ENCODE measurements around the gene MAGEA9B. TPM values are rescaled to one million over a fixed set of nuclear protein-coding genes. Genes with fewer than 3 reads are reported as not detected.
"Not testable (repeated sequence)": the region's sequence is repeated elsewhere in the genome, so short reads cannot be mapped to it uniquely, and the experiment has no call there.

MAGEA9B gene
- total RNA-seq, 1 experiment from 2014 or later: not detected

GRCh38 chrX:149547782-149548181 is 39.5 kb downstream of the MAGEA9B start:
- CTCF ChIA-PET; BruUV-seq (replicated peaks); H3K4me3 Mint-ChIP-seq (ENCODE audit: unreplicated experiment); H3K4me1 Mint-ChIP-seq (ENCODE audit: low read depth, unreplicated experiment); H3K4me3 ChIP-seq (ENCODE audit: low read depth, low read length); intact Hi-C loops (cut with micrococcal nuclease; ENCODE audit: unreplicated experiment); H3K9me3 ChIP-seq; H3K27ac Mint-ChIP-seq (ENCODE audit: unreplicated experiment); H3K27me3 Mint-ChIP-seq (ENCODE audit: insufficient read depth, unreplicated experiment); H3K4me1 ChIP-seq; DNase-seq; POLR2A ChIA-PET; H3K36me3 Mint-ChIP-seq (ENCODE audit: insufficient read depth, unreplicated experiment); H3K9me3 Mint-ChIP-seq (ENCODE audit: unreplicated experiment); H3K36me3 ChIP-seq (ENCODE audit: control insufficient read depth, insufficient read depth, low read length); H3K27me3 ChIP-seq (replicated peaks; ENCODE audit: control insufficient read depth, insufficient read depth, low read length): not testable (repeated sequence)

GRCh38 chrX:149546962-149547361 is 40.3 kb downstream of the MAGEA9B start:
- H3K36me3 Mint-ChIP-seq (ENCODE audit: insufficient read depth, unreplicated experiment); POLR2A ChIA-PET; H3K4me3 Mint-ChIP-seq (ENCODE audit: unreplicated experiment); H3K4me1 ChIP-seq; H3K4me1 Mint-ChIP-seq (ENCODE audit: low read depth, unreplicated experiment); H3K36me3 ChIP-seq (ENCODE audit: control insufficient read depth, insufficient read depth, low read length); intact Hi-C loops (cut with micrococcal nuclease; ENCODE audit: unreplicated experiment); BruUV-seq (replicated peaks); CTCF ChIA-PET; H3K27me3 Mint-ChIP-seq (ENCODE audit: insufficient read depth, unreplicated experiment); H3K9me3 ChIP-seq; H3K4me3 ChIP-seq (ENCODE audit: low read depth, low read length); H3K27ac Mint-ChIP-seq (ENCODE audit: unreplicated experiment); DNase-seq; H3K9me3 Mint-ChIP-seq (ENCODE audit: unreplicated experiment); H3K27me3 ChIP-seq (replicated peaks; ENCODE audit: control insufficient read depth, insufficient read depth, low read length): not testable (repeated sequence)

DNA sequence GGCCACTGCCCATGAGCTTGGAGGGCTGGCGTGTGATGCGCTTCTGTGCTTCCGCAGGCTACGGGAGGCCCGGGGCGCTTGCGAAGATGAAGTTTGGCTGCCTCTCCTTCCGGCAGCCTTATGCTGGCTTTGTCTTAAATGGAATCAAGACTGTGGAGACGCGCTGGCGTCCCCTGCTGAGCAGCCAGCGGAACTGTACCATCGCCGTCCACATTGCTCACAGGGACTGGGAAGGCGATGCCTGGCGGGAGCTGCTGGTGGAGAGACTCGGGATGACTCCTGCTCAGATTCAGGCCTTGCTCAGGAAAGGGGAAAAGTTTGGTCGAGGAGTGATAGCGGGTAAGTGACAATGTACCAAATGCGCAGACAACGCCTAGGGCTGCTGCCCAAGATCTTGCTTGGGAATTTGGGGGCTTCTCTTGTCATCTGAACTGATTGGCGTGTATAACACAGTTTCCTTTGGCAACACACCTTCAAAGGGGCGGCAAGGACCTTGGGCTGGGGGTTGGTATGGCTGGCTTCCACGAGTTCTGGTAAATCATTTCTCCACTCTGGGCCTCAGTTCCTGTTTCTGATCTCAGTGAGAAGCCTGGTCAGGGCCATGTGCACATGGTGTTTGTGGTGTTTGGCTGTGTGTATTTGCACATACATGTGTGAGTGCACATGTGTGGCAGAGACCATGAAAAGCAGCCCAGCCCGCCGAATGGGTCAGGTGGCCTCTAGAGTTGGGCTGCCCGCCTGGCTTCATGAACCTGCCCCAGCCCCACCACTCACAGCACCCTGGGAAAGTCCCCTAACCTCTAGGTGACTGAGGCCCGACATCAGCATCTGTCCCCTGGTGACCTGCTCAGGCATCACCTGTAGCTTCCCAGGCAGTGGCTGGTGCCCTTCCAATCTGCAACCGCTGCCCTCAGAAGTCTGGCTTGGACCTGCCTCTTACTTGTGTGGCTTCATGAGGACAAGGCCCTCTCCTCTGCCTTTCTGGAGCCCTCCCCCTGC is 41.4 kb downstream of the MAGEA9B start:
- H3K4me1 ChIP-seq; H3K4me3 ChIP-seq (ENCODE audit: low read depth, low read length); H3K9me3 ChIP-seq; H3K36me3 ChIP-seq (ENCODE audit: control insufficient read depth, insufficient read depth, low read length); H3K4me3 Mint-ChIP-seq (ENCODE audit: unreplicated experiment); H3K27me3 Mint-ChIP-seq (ENCODE audit: insufficient read depth, unreplicated experiment); intact Hi-C loops (cut with micrococcal nuclease; ENCODE audit: unreplicated experiment); POLR2A ChIA-PET; BruUV-seq (replicated peaks); H3K4me1 Mint-ChIP-seq (ENCODE audit: low read depth, unreplicated experiment); CTCF ChIA-PET; H3K27ac Mint-ChIP-seq (ENCODE audit: unreplicated experiment); H3K9me3 Mint-ChIP-seq (ENCODE audit: unreplicated experiment); H3K36me3 Mint-ChIP-seq (ENCODE audit: insufficient read depth, unreplicated experiment); H3K27me3 ChIP-seq (replicated peaks; ENCODE audit: control insufficient read depth, insufficient read depth, low read length): not testable (repeated sequence)
- peak in 1 of 2 experiments; percentile 24 for DNase-seq

- TF ChIP-seq, protein P1, sequence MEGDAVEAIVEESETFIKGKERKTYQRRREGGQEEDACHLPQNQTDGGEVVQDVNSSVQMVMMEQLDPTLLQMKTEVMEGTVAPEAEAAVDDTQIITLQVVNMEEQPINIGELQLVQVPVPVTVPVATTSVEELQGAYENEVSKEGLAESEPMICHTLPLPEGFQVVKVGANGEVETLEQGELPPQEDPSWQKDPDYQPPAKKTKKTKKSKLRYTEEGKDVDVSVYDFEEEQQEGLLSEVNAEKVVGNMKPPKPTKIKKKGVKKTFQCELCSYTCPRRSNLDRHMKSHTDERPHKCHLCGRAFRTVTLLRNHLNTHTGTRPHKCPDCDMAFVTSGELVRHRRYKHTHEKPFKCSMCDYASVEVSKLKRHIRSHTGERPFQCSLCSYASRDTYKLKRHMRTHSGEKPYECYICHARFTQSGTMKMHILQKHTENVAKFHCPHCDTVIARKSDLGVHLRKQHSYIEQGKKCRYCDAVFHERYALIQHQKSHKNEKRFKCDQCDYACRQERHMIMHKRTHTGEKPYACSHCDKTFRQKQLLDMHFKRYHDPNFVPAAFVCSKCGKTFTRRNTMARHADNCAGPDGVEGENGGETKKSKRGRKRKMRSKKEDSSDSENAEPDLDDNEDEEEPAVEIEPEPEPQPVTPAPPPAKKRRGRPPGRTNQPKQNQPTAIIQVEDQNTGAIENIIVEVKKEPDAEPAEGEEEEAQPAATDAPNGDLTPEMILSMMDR (IDR thresholded peaks at IDR 0.05; ENCODE audit: insufficient read depth in 1 of 2, low read depth in 1 of 2, low read length in 1 of 2, severe bottlenecking in 1 of 2, unreplicated experiment in 1 of 2): no peak
- Mint-ChIP-seq H3K9me3 (ENCODE audit: unreplicated experiment) (no peaks in the 10 kb centered on the region), H3K27ac (ENCODE audit: unreplicated experiment) (peak overlapping the region; percentile 98), H3K36me3 (ENCODE audit: insufficient read depth, unreplicated experiment) (no peaks in the 10 kb centered on the region), H3K4me1 (ENCODE audit: low read depth, unreplicated experiment) (no peaks in the 10 kb centered on the region), H3K4me3 (ENCODE audit: unreplicated experiment) (peak overlapping the region; percentile 89), H3K27me3 (ENCODE audit: insufficient read depth, unreplicated experiment) (no peaks in the 10 kb centered on the region)
- Histone ChIP-seq H3K4me3 (ENCODE audit: low read depth, low read length) (peak overlapping the region; percentile 77), H3K27me3 (replicated peaks; ENCODE audit: control insufficient read depth, insufficient read depth, low read length) (no peaks in the 10 kb centered on the region), H3K9me3 (no peaks in the 10 kb centered on the region), H3K4me1 (no peaks in the 10 kb centered on the region), H3K36me3 (ENCODE audit: control insufficient read depth, insufficient read depth, low read length) (no peaks in the 10 kb centered on the region)
- ChIA-PET POLR2A (no interaction called here), CTCF (interaction anchor here (1.7 kb wide), 1 partner anchor 71 kb away, joined by 5 read pairs; no protein-coding TSS in a partner anchor)
- intact Hi-C loops (cut with micrococcal nuclease; ENCODE audit: unreplicated experiment): no loop called here
- no TSS peak for BruUV-seq (replicated peaks)
- no peak for DNase-seq
Measured at GRCh38 chrX:149541521-149542047, 45.7 kb downstream of the MAGEA9B start.

All from Caco-2 (cell line).